LHCN-M2 (cell line): ENCODE measurements around the gene GDPD5. TPM values are rescaled to one million over a fixed set of nuclear protein-coding genes. Genes with fewer than 3 reads are reported as not detected.

Experiments
- DNase-seq: peaks from one replicate; pipeline ENCODE4 v3.0.0-alpha.2; 2012; ENCODE audit warnings: low read depth
- total RNA-seq: library from RNA; depleted of rRNA; stranded (reverse); fragments of >200 nt; gene quantifications from 2 replicates; pipeline ENCODE4 v1.2.3, GENCODE V29; 2014; rRNA removed

GDPD5 gene
- total RNA-seq, 1 experiment from 2014 or later: 1.6 TPM

DNA sequence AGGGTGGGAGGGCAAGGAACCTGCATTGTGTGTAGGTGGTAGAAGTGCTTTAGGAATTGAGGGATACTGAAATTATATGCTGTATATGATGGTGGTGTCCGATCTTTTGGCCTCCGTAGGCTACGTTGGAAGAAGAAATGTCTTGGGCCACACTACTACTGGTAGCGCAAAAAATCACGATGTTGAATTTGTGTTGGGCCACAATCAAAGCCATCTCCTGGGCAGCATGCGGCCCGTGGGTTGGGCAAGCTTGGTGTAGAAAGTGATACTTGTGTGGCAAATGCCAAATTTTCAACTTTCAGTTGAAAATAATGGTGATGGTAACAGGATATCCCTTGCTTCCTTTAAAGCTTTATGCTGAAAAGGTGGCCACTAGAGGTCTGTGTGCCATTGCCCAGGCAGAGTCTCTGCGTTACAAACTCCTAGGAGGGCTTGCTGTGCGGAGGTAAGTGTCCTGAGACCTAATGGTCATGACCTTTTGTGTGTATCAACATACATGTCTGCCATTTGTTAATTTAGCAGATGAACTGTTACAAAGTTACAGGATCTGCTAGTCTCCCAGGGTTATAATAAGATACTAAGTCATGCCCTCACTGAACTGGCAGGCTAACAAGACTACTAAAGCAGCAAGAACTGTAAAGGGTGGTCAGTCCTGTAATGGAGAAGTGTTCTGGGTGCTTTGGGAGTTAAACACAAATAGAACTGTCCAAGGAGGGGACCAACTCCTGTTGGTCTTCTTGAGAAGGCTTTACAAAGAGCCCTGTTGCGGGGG lies 123.6 kb downstream of the GDPD5 start:
- DNase-seq: no peak

DNA sequence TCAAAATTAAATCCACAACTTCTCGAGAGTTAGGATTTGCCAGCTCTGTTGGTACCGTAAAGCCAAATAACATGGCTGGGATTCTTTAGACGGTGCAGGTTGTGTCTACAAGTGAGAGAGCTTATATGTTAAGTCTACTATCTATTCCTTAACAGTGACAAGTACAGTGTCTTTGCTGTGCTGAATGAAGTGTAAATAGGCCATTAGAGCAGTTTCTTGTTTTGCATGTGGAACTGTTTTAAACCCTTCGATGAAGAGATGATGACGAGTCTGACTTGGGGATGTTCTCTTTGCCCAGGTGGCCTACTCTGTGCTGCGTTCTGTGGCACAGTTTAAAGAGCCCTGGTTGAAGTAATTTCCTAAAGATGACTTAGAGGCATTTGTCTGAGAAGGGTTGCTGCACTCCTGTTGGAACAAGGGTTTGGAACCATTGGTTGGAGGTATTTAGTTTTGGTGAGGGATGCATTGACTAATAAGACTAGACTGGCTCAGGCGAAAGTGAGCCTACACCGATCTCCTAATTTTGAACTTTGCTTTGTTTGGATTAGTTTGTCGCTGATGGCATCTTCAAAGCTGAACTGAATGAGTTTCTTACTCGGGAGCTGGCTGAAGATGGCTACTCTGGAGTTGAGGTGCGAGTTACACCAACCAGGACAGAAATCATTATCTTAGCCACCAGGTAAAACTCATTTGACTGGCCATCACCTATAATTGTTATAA lies 125.4 kb downstream of the GDPD5 start:
- DNase-seq: no peak

DNA sequence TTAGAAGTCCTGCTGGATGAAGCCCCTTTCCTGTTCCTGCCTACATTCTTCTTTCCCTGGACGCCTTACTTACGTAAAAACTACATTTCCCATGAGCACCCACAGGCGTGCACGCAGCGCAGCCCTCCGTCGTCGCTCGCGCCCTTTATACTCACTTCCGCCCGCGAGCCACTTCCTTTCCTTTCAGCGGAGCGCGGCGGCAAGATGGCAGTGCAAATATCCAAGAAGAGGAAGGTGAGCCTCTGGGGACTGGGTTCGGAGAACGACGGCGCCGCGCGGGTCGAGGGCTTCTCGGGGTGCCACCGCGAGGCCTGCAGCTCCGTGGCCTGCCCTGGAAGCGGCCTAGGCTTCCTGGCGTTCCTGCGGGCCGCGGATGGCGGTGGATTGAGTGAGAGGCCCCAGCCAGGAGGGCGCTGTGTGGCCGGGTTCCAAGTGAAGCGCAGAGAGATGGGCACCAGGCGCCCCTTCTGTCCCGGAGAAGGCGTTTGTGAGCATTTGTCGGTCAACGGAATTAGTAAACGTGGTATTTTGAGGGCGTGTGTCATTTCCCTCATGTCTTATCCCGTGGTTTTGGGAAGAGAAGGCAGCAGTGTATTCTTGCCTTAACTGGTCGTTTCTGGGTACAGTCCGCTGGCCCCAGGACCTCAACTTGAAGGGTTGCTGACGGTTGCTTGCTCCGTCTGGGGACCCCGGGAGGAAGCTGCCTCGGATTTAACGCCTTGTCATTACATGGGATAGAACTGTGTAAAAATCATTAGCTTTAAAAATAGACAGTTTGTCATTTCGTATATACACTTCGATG lies 126.2 kb downstream of the GDPD5 start, which contains the start of gene RPS3:
RPS3 (plus strand) TSS at position 175 of the 802 bp plus-strand sequence; CDS start at position 205, 30 bp downstream.
- DNase-seq: peak; percentile 90

DNA sequence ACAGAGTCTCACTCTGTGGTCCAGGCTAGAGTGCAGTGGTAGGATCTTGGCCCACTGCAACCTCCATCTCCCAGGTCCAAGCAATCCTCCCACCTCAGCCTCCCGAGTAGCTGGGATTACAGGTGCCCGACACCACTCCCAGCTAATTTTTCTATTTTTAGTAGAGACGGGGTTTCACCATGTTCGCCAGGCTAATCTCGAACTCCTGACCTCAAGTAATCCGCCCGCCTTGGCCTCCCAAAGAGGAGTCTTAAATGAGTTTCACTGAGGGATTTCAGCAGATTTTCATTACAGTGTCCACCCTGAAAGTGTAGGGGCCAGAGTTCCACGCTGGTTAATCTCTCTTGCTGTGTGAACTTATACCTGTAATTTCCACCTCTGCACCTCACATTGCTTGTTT lies 126.8 kb downstream of the GDPD5 start:
- no peak for DNase-seq

DNA sequence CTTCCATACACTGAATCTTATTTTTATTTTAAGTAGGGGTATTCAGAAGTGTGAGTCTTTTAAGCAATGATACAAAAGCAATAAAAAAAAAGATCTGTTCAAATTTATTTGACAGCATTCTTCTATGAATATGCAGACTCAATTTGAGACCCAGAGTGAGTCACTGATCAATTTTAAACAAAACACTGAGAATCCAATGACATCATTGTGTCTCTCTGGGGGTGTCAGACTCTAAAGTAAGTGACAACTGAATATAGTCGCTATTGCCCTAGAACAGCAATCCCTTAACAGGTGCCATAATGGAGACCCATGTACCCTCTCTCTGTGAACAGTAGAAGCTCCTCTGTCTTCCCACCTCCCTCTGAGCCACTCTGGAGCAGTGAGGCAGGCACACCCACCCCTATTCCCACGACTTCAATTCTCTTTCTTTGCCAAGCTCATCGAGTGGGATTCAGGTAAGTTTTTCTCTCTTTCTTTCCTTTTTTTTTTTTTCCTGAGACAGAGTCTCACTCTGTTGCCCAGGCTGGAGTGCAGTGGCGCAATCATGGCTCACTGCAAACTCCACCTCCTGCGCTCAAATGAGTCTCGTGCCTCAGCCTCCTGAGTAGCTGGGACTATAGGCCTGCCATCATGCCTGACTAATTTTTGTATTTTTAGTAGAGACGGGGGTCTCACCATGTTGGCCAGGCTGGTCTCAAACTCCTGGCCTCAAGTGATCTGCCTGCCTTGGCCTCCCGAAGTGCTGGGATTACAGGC lies 131.5 kb downstream of the GDPD5 start:
- DNase-seq: no peak

DNA sequence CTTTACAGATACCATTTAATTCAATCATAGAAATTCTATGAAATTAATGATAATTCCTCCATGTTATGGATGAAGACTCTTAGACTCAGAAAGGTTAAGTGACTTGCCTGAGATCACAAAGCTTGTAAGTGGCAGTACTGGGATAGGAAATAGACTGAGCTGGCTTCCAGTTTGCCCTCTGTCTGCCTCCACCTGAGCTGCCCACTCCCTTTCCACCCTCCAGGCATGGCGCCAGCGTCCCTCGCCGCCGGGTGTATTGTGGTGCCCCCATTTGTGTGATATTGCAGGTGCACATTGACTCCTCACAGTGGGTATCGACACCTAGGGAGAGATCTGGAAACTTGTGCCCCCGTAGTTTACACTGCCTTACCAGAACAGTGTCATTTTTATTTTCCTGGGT lies 135.8 kb downstream of the GDPD5 start:
- DNase-seq: no peak

DNA sequence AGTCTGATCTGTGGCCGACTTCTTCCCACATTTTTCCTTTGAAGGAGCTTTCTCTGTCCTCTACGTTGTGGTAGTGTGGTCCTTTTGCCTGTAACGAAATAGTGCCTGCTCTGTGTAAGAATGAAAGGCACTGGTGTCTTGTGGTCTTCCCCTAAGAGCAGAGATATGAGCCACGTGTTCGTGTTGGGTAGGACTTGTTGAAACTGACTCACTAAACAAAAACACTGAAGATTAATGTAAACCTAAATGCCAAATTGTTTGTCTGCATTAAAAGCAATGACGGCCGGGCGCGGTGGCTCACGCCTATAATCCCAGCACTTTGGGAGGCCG lies 136.5 kb downstream of the GDPD5 start:
- no peak for DNase-seq

DNA sequence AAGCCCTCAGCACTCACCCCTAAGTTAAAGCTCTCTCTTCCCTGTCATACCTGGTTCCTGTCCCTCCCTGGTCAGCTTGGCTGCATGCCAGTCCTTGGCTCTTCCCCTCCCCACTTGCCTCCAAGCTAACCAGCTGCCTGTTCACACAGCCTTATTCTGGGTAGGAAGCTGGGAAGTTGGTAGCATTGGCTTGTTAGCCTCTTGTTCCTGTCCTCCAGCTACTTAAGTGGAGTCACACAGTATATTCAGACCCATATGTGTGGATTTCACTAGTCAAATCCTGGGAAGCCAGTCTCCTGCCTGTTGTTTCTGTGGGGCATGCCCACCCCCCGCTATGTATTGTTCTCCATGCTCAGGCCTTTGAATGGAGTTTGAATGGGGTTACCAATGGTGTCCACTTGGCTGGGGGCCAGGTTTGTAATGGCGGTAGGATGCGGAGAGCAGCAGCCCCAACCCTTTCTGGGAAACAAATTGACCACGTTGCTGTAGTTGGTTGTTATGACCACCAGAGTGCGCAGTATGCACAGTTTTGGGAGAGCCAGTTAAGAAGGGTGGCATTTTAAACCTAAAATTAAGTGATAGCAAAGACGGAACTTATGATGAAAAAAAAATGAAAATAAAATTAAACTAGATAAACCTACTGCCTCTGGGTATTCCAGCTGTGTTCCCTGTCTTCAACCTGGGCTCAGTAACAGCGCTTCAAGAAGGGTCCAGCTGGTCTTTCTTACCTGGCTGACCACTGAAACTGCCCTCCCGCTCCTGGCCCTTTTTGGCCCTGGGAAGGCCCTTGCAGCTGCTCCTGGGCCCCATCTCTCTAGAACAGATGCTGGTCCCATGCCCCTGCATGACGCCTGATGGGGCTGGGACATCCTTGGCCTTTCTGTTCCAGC lies 137.1 kb downstream of the GDPD5 start:
- DNase-seq: peak; percentile 82

DNA sequence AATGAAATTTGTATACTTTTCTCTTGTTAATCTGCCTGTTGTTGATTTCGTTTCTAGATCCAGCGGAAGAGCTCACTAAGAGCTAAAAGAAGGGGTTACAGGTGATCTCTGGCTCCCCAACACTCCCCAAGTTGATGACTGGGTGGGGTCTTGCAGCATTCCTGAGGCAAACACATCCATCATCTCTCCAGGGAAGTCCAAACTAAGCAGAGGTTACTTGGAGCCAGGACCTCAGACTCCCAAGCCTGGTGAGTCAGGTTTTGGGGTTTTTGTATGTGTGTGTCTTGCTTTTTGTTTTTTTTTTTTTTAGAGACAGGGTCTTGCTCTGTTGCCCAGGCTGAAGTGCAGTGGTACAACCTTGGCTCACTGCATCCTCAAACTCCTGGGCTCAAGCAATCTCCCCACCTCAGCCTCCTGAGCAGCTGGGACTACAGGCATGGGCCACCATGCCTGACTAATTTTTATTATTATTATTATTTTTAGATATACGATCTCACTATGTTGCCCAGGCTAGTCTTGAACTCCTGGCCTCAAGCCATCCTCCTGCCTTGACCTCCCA lies 137.9 kb downstream of the GDPD5 start:
- DNase-seq: peak; percentile 40

DNA sequence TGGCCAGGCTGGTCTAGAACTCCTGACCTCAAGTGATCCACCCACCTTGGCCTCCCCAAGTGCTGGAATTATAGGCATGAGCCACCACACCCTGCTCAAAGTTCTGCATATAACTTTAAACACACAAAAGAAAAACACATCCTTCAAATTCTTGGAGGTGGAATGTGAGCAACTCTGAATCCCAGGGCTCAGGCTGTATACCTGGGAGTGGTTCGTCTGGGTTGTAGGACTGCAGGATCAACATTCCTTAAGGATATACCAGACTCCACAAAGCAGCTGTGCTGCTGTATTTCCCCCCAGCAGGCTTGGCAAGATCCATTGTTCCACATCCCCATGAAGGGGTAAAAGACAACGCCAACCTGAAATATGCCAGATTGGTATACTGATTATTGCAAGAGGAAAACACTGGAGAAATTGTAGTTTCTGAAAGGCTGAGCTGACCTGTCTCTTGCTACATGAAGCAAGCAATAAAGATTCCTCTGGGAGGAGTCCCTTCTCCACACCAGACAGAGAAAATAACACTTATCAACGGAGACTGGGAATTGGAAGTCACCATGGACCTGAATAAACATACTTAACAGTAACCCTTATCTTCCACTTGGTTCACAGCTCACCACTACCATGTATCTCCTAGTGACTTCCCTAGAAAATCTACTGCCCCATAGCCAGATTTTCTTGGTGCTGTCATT lies 138.7 kb downstream of the GDPD5 start:
- peak; percentile 42 for DNase-seq

Other genes starting within 250 kb of the GDPD5 start
- gene ARRB1, start 174.3 kb downstream of the GDPD5 start, total RNA-seq: 16.7 and 22.4 TPM in 2 replicates
- 996 and 1,030 TPM in 2 replicates for gene RPS3, start 126.4 kb downstream of the GDPD5 start, total RNA-seq
- 5.7 and 10.1 TPM in 2 replicates for gene KLHL35, start 92.7 kb downstream of the GDPD5 start, total RNA-seq
- 419 and 495 TPM in 2 replicates for gene SERPINH1, start 36.3 kb upstream of the GDPD5 start, total RNA-seq
- gene MAP6, start 143.1 kb upstream of the GDPD5 start, total RNA-seq: under 0.01 TPM in 1 of 2 replicates, not detected in the other
- not detected in 2 replicates for gene MOGAT2, start 191.9 kb upstream of the GDPD5 start, total RNA-seq
- gene DGAT2, start 242.8 kb upstream of the GDPD5 start, total RNA-seq: 0.29 and 1.2 TPM in 2 replicates